Stimulated activated CD4-positive, alpha-beta T cell treated with anti-CD3 and anti-CD28 coated beads, TNF-alpha, amount 100 ng/mL, for 24 hours (primary cell): ENCODE data around the gene CCDC86.

Experiments used
- DNase-seq, 3 experiments: peaks; one replicate each; pipeline ENCODE4 v3.0.0-alpha.2; 2020; ENCODE audit warnings: low read depth in 3 of 3

The CCDC86 gene

DNA sequence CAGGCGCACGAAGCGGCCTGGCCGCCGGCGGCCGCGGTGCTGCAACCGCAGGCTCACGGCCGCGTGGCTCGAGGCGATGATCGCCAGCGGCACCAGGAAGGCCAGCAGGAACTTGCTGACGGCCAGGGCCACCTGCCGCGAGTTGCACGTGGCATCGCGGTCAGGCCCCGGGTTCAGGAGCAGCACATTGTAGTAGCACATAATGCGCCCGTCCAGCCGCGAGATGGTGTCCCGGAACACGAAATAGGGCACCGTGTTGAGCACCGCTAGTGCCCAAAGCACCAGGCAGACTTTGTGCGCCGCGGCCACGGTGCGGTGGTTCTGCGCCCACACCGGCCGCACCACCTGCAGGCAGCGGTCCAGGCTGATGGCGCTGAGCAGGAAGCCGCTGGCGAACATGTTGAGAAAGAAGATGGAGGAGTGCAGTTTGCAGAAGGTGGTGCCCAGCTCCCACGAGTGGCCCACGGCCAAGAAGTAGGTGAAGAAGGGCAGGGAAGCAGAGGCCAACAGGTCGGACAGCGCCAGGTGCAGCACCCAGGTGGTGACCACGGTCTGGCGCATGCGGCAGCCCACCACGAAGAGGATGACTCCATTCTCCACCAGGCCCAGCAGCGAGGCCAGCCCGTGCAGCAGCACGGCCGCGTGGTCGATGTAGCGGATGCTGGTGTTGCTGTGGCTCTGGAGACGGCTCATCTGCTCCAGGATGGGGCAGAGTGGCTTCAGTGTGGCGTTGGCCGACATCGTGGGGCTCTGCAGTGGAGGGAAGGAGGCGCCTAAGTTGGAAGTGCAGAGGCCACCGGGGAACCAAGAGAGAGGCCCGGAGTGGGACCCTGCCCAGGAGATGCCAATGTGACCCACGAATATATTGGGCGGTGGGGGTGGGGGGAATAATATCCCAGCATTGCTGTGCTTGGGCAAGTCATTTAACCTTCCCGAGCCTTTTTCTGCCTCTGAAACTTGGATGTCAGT is 11.4 kb downstream of the CCDC86 start:
- no peak for DNase-seq

DNA sequence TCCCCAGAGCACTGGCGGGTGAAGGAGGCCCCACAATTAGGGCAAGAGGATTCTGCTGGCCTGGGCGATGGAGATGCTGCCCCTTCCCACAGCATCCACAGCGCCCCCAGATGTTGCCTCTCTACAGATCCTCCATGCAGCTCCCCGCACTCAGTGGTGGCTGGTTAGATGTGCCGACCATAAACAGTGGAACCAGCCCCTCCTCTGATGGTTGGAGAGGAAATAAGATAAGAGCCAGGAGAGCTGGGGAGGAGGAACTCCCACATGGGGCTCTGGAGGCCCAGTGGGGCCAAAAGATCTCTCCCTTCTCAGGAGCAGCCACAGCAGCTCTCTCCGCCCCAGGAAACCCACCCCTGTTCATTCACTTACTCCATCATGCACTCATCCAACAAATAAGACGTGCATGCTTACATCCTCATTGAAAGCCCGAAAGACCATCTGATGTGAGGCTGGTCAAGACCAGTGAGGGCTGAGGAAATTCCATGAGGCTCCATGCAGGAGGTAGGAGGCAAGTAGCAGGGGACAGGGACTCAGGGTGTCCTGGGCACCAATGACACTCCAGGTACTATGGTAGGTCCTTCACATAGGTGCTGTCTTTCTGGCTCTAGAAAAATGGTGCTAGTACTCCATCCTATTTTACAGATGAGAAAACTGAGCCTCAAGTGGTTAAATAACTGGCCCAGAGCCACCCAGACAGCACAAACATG is 12.4 kb downstream of the CCDC86 start:
- DNase-seq: no peak

DNA sequence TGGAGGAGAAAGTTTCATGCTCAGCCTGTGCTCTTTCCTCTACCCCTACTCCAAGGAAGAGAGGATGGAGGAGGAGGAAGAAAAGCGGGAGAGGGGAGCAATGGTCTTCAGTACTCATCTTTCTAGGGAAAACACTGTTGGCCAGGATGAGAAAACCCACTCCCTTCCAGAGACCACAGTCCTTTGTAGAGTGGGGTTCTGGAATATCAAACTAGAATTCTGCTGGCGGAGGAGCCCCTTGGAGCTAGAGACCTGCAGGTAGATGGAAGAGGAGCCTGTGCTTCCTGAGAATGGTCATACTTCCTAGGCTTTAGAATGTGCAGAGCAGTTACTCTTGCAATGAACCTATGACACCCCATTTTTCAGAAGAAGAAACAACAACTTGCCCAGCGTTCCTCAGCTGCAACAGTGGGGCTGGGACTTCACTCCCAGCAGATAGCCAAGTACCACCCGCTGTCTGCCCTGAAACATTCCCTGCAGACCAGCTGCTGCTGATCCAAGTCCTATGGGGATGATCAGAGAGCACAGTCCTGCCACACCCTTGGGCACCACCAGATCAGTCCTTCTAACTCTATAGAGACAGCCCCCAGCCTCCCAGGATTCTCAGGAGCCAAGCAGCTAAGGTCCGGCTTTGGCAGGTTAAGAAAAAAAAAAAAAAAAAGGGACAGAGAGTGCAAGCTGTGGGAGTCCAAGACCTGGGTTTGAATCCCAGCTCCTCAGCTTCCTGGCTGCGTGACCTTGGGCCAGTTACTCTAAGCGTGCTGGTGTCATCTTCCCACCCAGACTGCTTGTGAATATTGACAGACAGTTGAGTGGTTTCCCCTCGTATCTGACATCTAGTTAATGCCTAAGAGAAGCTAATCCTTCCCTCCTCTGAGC is 13.2 kb downstream of the CCDC86 start:
- no peak for DNase-seq

DNA sequence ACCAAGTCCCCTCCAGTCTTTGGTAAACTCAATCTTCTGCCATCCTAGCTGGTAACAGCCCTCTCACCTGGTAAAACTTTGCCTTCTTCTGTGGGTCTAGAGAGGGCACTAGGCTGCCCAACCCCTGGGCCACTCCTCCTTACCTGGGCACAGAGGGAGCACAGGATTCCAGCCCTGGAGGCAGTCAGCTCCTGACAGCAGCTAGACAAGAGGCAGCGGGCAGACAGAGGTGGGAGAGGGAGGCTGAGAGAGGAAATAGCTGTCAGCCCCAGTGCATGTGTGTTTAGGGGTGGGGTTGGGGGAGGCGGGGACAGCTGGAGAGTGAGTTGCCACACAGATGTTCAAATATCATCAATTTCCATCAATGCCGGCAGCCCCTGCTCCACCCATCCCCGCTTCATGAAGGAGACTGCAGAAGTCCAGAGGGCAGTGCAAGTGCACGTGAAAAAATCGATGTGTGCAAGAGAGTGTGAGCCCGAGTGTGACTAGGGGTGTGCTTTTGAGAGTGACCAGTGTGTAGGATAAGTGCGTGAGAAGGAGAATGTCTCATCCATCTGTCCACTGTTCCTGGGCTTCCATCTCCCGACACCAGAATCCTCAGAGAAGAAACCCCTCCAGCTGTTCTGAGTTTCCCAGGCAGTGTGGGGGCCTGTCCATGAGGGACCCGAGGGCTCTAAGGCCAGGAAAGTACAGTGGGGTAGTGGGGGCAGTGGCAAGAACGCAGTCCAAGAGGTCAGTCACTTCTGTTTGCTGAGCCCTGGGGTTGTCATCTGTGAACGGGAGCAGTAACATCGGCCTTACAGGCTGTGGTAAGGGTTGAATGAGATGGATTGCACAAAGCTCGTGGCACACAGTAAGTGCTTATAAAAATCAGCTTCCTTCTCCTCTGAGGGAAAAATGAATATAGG is 14.1 kb downstream of the CCDC86 start, which contains the start of gene PTGDR2:
PTGDR2 (minus strand) TSS at position 225 of the 908 bp plus-strand sequence. CDS start 2,228 bp downstream, outside the sequence.
- DNase-seq: no peak

DNA sequence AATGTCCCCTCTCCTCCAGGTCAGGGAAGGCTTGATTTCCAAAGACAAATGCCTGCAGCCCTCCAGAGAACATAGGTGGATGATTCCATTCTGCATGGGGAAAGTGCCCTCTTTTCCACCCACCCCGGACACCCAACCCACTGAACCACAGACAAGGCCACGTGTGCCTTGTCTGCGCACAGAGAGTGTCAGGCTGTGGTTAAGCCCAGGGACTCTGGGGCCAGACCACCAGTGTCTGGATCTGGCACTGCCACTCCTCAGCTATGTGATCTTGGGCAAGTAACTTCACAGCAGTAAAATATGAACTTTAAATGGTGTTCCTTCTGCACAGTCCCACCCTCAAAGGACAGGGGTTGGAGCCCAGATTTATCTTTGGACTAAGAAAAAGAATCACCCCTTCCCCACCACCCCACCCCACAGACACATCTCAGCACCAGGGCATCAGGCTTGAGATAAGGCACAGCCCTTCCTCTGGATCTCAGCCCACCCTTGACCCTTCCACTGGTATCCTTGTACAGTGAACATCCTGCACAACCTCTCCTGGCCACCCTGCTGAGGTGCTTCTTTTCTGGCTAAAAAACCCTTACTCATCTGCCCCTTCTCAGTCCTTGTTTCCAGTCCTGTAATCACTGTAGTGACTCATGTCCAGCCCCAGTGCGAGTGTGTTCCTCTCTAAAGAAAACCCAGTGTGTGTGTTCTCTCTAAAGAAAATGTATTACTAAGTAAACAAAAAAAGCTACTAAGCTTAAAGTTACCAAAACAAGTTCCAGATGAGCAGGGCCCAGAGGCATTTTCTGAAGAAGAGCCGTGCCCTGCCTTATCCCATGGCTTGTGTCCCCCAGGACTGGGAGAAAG is 15.7 kb downstream of the CCDC86 start:
- DNase-seq: no peak

DNA sequence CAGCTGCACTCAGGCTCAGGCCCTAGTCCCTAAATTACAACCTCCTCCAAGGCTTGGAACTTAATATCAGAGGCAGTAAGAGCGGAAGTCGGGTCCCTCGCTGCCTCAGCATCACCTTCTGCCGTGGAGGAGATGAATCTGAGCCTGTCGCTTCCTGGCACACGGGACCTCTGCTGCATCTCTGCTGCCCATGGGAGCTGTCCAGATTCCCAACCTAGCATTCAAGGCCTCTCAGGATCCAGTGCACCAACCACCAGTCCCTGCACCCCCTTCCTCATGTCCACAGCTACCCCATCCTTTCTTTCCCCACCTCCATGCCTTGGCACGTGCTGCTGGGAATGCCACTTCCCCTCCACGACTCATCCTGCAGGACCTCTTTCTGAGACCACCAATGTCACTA is 16.3 kb downstream of the CCDC86 start:
- DNase-seq: no peak

DNA sequence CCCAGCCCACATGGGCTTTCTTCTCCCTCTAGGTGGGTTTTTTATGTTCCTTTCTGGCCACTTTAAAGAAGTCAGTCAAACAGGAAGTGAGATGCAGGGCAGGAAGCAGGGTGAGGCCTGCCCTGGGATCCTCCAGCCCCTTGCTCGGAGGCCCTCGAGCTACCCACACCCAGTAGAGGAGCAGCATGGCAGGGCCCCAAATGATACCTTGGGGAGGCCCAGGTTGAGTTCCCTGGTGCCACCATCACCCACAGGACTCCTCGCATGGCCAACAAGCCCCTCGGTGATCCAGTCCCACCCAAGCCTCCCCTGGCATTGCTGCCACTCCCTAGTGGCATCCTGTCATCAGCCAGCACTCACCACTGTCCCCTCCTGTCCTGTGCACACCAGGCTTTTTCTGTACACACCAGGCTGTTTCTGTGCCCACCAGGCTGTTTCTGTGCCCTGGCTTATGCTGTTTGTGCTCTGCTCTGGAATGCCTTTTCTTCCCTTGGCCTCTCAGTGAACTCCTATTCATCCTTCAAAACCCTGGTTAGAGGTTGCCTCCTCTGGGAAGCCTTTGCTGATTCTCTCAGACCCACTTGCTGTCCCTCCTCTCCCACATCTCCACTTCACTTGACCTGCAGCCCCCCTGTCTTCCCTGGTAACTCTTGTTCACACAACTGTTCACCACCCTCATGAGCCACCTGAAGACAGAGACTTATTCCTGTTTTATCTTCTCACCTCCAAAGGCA is 17.0 kb downstream of the CCDC86 start:
- DNase-seq: no peak

DNA sequence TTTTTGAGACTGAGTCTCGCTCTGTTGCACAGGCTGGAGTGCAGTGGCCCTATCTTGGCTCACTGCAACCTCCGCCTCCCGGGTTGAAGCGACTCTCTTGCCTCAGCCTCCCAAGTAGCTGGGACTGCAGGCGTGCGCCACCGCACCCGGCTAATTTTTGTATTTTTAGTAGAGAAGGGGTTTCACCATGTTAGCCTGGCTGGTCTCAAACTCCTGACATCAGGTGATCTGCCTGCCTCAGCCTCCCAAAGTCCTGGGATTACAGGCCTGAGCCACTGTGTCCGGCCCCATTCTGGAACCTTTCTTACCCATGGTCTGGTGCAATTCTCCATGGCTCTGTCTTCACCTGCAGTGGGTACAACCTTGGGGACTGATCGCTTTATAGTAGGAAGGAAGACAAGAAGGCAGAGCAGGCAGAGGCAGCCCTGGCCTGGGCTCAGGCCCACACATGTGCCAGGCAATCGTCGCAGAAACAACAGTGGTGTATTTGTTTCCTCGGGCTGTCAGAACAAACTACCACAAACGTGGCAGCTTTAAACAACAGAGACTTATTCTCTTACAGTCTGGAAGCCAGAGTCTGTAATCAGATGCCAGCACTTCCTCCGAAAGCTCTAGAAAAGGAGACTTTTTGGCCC is 17.8 kb downstream of the CCDC86 start:
- DNase-seq: no peak

DNA sequence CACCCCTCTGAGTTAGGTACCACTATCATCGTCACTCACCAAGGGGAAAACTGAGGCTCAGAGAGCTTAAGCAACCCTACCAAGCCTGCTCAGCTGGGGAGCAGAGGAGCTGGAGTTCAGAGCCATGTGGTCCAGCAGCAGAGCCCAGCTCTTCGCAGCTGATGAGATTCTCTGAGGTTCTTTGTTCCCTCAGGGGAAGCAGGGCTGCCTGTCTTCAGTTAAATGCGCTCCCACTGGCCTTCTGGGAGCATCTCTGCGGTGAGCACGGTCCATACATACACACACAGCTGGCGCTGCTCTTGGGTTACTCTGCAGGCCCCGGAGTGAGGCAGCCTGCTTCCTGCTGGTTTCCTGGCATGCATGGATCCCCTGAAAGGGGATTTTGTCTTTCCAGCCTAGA is 19.0 kb downstream of the CCDC86 start:
- DNase-seq: no peak

DNA sequence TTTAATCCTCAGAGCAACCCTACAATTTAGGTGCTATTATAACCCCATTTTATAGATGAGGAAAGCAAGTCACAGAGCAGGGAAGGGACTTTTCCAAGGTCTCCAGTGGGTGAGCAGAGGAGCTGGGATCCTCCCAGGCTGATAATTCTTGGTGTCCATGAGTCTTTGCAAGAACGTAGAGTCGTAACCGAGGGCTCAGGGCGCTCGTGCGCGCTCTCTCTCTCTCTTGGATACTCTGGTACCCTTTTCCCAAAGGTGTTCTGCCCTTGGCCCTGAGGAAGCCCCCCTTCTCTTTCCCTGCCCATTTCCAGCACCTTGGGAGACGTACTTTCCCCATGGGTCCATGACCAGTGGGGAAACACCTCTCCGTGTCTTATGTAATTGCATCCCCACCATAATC is 20.3 kb downstream of the CCDC86 start:
- no peak for DNase-seq

DNA sequence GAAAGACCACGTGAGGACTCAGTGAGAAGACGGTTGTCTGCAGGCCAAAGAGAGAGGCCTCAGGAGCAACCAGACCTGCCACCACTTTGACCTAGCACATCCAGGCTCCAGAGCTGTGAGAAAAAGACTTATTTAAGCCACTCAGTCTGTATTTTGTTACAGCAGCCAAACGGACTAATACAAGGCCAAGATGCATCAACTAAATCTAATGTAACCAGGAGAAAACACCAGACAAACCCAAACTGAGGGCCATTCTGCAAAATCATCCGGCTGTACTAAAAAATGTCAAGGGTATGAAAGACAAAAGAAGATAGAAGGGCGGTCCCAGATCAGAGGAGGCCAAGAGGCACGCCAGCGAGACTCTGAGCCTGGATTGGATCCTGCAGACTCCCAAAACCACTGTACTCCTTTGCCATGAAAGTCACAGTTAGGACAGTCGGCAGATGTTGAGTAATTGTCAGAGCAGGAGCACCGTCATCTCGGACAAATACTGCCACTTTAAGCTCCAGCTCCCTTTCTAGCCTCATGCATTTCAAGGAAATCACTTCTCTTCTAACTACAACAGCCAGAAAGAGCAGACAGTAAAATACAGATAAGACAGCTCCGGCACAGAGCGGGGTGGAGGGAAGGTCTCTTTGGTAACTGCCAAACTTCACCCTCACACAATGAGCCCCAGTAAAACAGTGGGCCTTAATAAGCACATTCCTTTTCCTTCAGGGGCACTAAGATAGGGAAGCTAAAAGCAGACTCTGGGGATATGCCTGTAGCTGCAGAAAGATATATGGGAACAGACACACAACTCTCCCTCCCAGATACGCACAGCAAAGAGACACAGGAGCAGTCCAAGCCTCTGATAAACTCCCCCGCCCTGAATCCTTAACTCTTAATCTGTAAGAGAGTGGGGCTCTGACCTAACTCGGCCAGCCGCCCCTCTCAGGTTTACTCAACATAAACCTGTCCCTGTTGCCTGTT is 21.9 kb downstream of the CCDC86 start:
- no peak for DNase-seq

DNA sequence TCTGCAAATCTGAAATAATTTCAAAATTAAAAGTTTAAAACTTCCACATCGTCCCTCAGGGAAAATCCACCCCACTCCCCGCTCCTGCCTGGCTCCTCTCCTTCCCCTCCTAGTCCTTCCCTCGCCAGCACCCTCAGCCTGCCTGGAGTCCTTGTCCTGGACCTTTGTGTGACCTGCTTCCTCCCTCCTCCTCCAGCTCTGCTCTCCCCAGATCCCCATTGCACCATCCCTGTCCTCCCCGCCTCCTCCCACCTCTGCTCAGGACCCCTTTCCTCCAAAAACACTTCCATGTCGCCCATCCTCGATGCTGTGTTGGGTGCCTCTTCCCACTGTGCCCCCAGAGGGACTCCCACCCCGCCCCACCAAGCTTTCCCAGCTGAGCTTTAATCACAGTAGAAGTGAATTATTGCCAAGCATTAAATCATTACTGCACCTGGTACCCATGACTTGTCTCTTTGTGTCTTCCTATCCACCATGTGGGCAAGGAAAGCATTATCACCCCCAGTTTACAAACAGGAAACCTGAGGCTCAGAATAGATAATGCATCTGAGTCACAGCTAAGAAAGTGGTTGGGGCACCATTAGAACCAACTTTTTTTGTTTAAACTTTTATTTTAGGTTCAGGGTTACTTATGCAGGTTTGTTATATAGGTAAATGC is 23.1 kb downstream of the CCDC86 start:
- no peak for DNase-seq

DNA sequence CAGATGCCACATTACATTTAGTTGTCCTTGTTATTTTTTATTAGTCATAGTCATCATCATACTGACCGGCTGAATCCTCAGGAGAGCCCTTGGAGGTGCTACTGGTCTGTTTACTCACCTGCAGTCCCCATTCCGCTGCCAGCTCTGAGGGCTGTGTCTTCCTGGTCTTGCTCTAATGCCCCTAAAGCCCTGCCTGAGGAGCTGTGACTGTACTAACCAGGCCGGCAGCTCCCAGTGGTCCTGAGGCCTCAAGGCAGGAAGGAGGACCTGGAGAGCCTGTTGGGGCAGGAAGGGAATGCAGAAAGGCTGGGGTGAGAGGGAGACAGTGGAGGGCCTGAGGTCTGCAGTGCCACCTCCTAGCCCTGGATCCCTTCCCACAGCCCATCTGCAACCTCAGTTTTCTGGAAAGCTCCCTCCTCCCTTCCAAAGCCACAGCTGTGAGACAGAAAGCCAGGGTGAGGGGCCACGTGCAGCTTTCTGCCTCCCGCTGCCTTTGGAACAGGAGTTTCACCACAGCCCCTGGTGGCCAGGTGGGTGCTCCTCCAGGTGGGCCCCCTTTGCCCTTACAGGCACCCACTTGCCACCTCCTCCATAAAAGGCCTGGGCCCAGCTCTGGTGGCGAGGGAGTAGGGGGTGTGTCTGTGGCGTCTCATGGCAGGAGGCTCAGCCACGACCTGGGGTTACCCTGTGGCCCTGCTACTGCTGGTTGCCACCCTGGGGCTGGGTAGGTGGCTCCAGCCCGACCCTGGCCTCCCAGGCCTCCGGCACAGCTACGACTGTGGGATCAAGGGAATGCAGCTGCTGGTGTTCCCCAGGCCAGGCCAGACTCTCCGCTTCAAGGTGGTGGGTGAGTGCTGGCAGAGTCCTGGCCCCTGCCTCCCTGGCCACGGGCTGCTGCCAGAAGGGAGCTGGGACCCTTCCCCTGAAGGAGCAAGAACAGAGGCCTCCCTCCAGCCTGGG is 25.3 kb downstream of the CCDC86 start, which contains the start of gene ZP1:
ZP1 (plus strand) TSS at position 632 of the 960 bp plus-strand sequence; CDS start at position 652, 20 bp downstream.
- no peak for DNase-seq

DNA sequence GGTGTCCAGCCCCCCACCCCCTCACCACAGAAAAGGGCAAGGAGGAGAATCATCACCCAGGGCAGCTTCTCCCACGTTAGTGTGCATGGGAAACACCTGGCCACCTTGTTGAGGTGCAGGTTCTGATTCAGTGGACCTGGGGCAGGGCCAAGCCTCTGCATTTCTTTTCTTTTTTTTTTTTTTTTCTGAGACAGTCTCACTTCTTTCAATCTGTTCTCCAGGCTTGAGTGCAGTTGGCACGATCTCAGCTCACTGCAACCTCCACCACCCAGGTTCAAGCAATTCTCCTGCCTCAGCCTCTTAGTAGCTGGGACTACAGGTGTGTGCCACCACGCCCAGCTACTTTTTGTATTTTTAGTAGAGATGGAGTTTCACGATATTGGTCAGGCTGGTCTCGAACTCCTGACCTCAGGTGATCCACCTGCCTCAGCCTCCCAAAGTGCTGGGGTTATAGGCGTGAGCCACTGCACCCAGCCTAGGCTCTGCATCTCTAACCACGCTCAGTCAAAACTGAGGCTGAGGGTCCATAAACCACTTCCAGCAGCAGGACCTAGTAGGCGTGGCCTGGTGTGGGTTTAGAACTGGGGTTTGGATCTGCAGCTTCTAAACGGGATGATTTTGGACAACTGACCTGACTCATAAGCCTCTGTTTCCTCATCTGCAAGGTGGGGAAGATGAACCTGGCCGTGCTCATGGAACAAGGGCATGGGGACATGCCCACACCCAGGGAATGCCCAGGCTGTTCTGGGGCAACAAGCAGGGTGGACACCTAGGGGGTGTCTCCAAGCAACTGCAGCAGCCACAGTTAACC is 26.2 kb downstream of the CCDC86 start:
- DNase-seq: no peak
